Inflammatory macrophage treated with lipopolysaccharide for 4 hours (primary cell): ENCODE results near the gene LYPD4.

ENCODE experiments used
- DNase-seq: peaks from one replicate; pipeline ENCODE4 v3.0.0-alpha.2; 2020

LYPD4 gene

GRCh38 chr19:41849067-41849466, 4.6 kb upstream of the LYPD4 start:
- DNase-seq: no peak

- no peak for DNase-seq
These were observed 4.2 kb upstream of the LYPD4 start for GRCh38 chr19:41848666-41849065.

- no peak for DNase-seq
These were observed 3.0 kb upstream of the LYPD4 start for GRCh38 chr19:41847351-41848105.

GRCh38 chr19:41845051-41845590, 638 bp upstream of the LYPD4 start:
- DNase-seq: no peak

GRCh38 chr19:41845001-41845050, 343 bp upstream of the LYPD4 start, which contains the start of gene DMRTC2:
Gene DMRTC2 (plus strand): TSS chr19:41845042. CDS start chr19:41847429, 2,387 bp downstream.
- DNase-seq: no peak

GRCh38 chr19:41843371-41843770, 1.1 kb downstream of the LYPD4 start:
- no peak for DNase-seq

- no peak for DNase-seq
These were observed 5.3 kb downstream of the LYPD4 start for GRCh38 chr19:41839211-41839610.

- no peak for DNase-seq
These were observed 6.3 kb downstream of the LYPD4 start for GRCh38 chr19:41837981-41838708.

- DNase-seq: peak; percentile 63
These were observed 23.3 kb downstream of the LYPD4 start for GRCh38 chr19:41821003-41821735.

- no peak for DNase-seq
These were observed 27.7 kb downstream of the LYPD4 start for GRCh38 chr19:41816761-41817160.

GRCh38 chr19:41815301-41815700, 29.2 kb downstream of the LYPD4 start:
- no peak for DNase-seq

- DNase-seq: no peak
These were observed 30.6 kb downstream of the LYPD4 start for GRCh38 chr19:41813911-41814310.

- no peak for DNase-seq
These were observed 32.5 kb downstream of the LYPD4 start for GRCh38 chr19:41811981-41812380.

GRCh38 chr19:41811036-41811435, 33.4 kb downstream of the LYPD4 start:
- DNase-seq: peak; percentile 89

GRCh38 chr19:41810301-41810700, 34.2 kb downstream of the LYPD4 start:
- no peak for DNase-seq

GRCh38 chr19:41808663-41809566, 35.6 kb downstream of the LYPD4 start:
- peak; percentile 70 for DNase-seq

GRCh38 chr19:41807176-41807575, 37.3 kb downstream of the LYPD4 start:
- DNase-seq: no peak

- peak; percentile 77 for DNase-seq
These were observed 40.1 kb downstream of the LYPD4 start for GRCh38 chr19:41804336-41804735.

- DNase-seq: no peak
These were observed 41.7 kb downstream of the LYPD4 start for GRCh38 chr19:41802770-41803169.

- peak; percentile 92 for DNase-seq
These were observed 42.7 kb downstream of the LYPD4 start for GRCh38 chr19:41801792-41802211.

- no peak for DNase-seq
These were observed 43.5 kb downstream of the LYPD4 start for GRCh38 chr19:41801031-41801430.

GRCh38 chr19:41799444-41800000, 45.0 kb downstream of the LYPD4 start:
- no peak for DNase-seq

GRCh38 chr19:41796901-41797300, 47.6 kb downstream of the LYPD4 start:
- DNase-seq: no peak
